K562 (cell line): Measurements from ENCODE around the gene POFUT2. TPM values are rescaled to one million over a fixed set of nuclear protein-coding genes. Genes with fewer than 3 reads are reported as not detected.

ENCODE experiments used
- CBFB ChIP-seq: sonication (generic); formaldehyde crosslinking; IDR thresholded peaks from 2 replicates; pipeline ENCODE4 v1.4.0; 2020; ENCODE audit warnings: mild to moderate bottlenecking, missing genetic modification reagents
- CSDE1 ChIP-seq, 2 experiments: fragments of 450-650 bp; IDR thresholded peaks; 2 replicates each; pipeline ENCODE4 v1.6.1; 2016; ENCODE audit warnings: mild to moderate bottlenecking in 1 of 2
- ETV1 ChIP-seq: fragments of 450-650 bp; conservative IDR thresholded peaks from 2 replicates; pipeline ENCODE4 v1.6.1; 2016; ENCODE audit warnings: missing genetic modification characterization, control low read depth, low read depth, missing compliant biosample characterization
- FUS ChIP-seq: fragments of 200-400 bp; formaldehyde crosslinking; optimal IDR thresholded peaks from 2 replicates; pipeline ENCODE3; 2017; ENCODE audit warnings: low read depth, low read length
- GABPB1 ChIP-seq: sonication (generic); formaldehyde crosslinking; IDR thresholded peaks from 2 replicates; pipeline ENCODE4 v1.8.0; 2022; ENCODE audit warnings: mild to moderate bottlenecking, missing genetic modification reagents
- HDAC1 ChIP-seq, 2 experiments: fragments of 450-650 bp; IDR thresholded peaks; 2 replicates each; pipeline ENCODE4 v1.6.1; 2016 to 2017; ENCODE audit warnings: inconsistent platforms in 1 of 2, mild to moderate bottlenecking in 1 of 2, moderate library complexity in 1 of 2
- IRF2 ChIP-seq: sonication (generic); formaldehyde crosslinking; IDR thresholded peaks from 2 replicates; pipeline ENCODE4 v1.8.1; 2022; ENCODE audit warnings: mild to moderate bottlenecking, missing genetic modification reagents
- KDM2B ChIP-seq: fragments of 250-450 bp; sonication (Bioruptor Pico); IDR thresholded peaks from 2 replicates; pipeline ENCODE4 v1.8.0; 2021; ENCODE audit warnings: mild to moderate bottlenecking, moderate library complexity
- KLF13 ChIP-seq: fragments of 450-650 bp; IDR thresholded peaks from 2 replicates; pipeline ENCODE4 v1.6.1; 2016; ENCODE audit warnings: missing genetic modification characterization, low read depth, mild to moderate bottlenecking, missing compliant biosample characterization, moderate library complexity, borderline replicate concordance
- KLF6 ChIP-seq: fragments of 250-450 bp; sonication (Bioruptor Pico); IDR thresholded peaks from 2 replicates; pipeline ENCODE4 v1.4.0; 2020; ENCODE audit warnings: mild to moderate bottlenecking, moderate library complexity, borderline replicate concordance
- MTA3 ChIP-seq: fragments of 450-650 bp; formaldehyde crosslinking; IDR thresholded peaks from 2 replicates; pipeline ENCODE4 v1.6.1; 2017; ENCODE audit warnings: mild to moderate bottlenecking, borderline replicate concordance
- POLR2A ChIP-seq: fragments of 450-650 bp; conservative IDR thresholded peaks from 2 replicates; pipeline ENCODE4 v1.6.1; 2016
- POLR2G ChIP-seq: fragments of 200-400 bp; formaldehyde crosslinking; IDR thresholded peaks from 2 replicates; pipeline ENCODE4 v1.6.1; 2017; ENCODE audit warnings: low read depth, mild to moderate bottlenecking, antibody characterized with exemption, low read length, moderate library complexity
- RBBP5 ChIP-seq: fragments of 200-600 bp; sonication (generic); IDR thresholded peaks from 2 replicates; pipeline ENCODE4 v1.6.1; 2012; ENCODE audit warnings: borderline replicate concordance, mild to moderate bottlenecking, low read length, control low read depth, inconsistent platforms; ENCODE audit not compliant: insufficient read depth, poor library complexity, severe bottlenecking
- THRAP3 ChIP-seq: fragments of 450-650 bp; IDR thresholded peaks from 2 replicates; pipeline ENCODE4 v1.6.1; 2016; ENCODE audit warnings: mild to moderate bottlenecking, inconsistent platforms, borderline replicate concordance
- U2AF1 ChIP-seq: fragments of 200-400 bp; formaldehyde crosslinking; optimal IDR thresholded peaks from 2 replicates; pipeline ENCODE3; 2017; ENCODE audit warnings: mild to moderate bottlenecking, low read depth, low read length, moderate library complexity
- ZNF143 ChIP-seq: sonication (generic); formaldehyde crosslinking; IDR thresholded peaks from 2 replicates; pipeline ENCODE4 v1.9.0; 2022; ENCODE audit warnings: mild to moderate bottlenecking, missing genetic modification reagents
- ZNF766 ChIP-seq: fragments of 200-800 bp; sonication (Bioruptor generic); conservative IDR thresholded peaks from 2 replicates; pipeline ENCODE4 v1.6.1; 2016; ENCODE audit warnings: missing genetic modification characterization, missing compliant biosample characterization
- polyA plus RNA-seq, 8 experiments: library from polyadenylated mRNA; depleted of rRNA in 4 of 8; stranded (reverse) in 5 of 8; unstranded in 3 of 8; fragments of >200 nt; fragmentation: Nextera tagmentation in 2 of 8; fragmentation: Illumina TruSeq in 1 of 8; extraction: Ambion mirVana in 2 of 8; extraction: Trizol in 1 of 8; gene quantifications; 2 replicates each; pipeline versions ENCODE4 v1.2.1 to v1.2.3, GENCODE V29; 2011 to 2014; ENCODE audit warnings: inconsistent platforms in 1 of 8, missing spikeins in 1 of 8
- total RNA-seq, 7 experiments: library from RNA; depleted of rRNA in 6 of 7; stranded (reverse); fragments of >200 nt in 6 of 7; fragmentation: Illumina TruSeq in 2 of 7; extraction: Trizol in 2 of 7; gene quantifications; 2 replicates each; pipeline versions ENCODE4 v1.2.1 to v1.2.3, GENCODE V29; 2011 to 2021; ENCODE audit warnings: low replicate concordance in 1 of 7
- TF ChIP-seq, protein P1 (sequence below), 2 experiments: fragments of 450-650 bp; conservative IDR thresholded peaks; 2 replicates each; pipeline ENCODE4 v1.6.1; 2017; ENCODE audit warnings: mild to moderate bottlenecking in 2 of 2, moderate library complexity in 2 of 2
- TF ChIP-seq, protein P2 (sequence below), 2 experiments: IDR thresholded peaks; 2 replicates each; pipeline ENCODE4 v1.6.1; 2012; ENCODE audit warnings: improper control_type of control experiment in 2 of 2, low read depth in 2 of 2, low read length in 2 of 2, borderline replicate concordance in 1 of 2
- TF ChIP-seq, protein P3 (sequence below): fragments of 450-650 bp; IDR thresholded peaks from 2 replicates; pipeline ENCODE4 v1.7.0; 2016; ENCODE audit warnings: borderline replicate concordance

POFUT2 gene
- total and polyA plus RNA-seq, 9 of the 15 experiments (the other 6 are each of a cell fraction or from before 2014, with no cell fraction given) = 1.1 to 24.2 (median 11.0) TPM

DNA sequence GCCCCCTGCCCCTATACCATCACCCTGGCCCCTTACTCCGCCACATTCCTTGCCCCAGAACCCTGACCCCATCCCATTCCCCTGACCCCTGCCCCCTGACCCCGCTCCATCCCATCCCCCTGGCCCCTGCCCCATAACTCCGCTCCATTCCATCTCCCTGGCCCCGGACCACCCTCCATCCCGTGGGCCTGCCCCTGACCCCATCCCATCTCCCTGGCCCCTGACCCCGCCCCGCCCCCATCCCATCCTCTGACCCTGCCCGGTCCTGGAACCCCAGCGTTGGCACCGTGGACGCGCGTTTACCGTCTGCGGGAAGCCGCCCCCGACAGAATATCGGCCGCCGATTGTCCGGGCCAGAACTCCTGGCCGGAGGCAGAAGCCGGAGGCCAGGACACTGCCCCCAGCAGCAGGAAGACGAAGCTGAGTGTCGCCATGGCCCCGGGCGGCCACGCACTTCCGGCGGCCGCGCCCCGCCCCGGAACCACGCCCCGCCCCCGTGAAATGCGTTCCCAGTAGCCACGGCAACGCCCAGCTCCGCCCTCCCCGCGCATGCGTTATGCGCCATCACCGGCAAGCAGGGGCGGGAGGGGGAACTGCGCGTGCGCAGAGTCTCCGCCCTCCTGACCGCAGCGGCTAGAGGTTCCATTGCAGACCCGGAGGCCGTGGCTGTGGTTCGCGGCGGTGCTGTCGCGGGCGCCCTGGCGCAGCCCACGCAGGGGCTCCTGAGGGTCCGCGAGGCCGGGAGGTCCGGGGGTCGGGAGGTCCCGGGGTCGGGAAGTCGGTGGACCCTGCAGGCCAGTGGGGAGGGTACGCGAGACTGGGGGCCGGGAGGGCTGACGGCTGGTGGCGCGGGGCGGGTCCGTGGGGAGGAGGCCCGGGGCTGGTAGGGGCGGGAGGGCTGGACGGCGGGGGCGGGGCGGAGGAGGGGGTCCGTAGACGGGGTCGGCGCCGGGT is at the start of gene POFUT2 (continued):
- TF ChIP-seq, protein P1, sequence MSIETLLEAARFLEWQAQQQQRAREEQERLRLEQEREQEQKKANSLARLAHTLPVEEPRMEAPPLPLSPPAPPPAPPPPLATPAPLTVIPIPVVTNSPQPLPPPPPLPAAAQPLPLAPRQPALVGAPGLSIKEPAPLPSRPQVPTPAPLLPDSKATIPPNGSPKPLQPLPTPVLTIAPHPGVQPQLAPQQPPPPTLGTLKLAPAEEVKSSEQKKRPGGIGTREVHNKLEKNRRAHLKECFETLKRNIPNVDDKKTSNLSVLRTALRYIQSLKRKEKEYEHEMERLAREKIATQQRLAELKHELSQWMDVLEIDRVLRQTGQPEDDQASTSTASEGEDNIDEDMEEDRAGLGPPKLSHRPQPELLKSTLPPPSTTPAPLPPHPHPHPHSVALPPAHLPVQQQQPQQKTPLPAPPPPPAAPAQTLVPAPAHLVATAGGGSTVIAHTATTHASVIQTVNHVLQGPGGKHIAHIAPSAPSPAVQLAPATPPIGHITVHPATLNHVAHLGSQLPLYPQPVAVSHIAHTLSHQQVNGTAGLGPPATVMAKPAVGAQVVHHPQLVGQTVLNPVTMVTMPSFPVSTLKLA (conservative IDR thresholded peaks at IDR 0.05) = peak; percentile 94 to 96
- TF ChIP-seq U2AF1 (peak; percentile 76), MTA3 (peak; percentile 68; the same call in 1 of the 2 replicates), THRAP3 (no peak), CBFB (CRISPR knock-in tag) (peak; percentile 97), KLF6 (peak; percentile 10; the same call in 1 of the 2 replicates), KLF13 (tag) (peak; percentile 83), RBBP5 (peak; percentile 57), CSDE1 (IDR thresholded peaks at IDR 0.05) (peak in 1 of 2 experiments; percentile 97; a peak in 2 of 4 replicates), ETV1 (tag) (peak; percentile 31), ZNF143 (CRISPR knock-in tag) (no peak), POLR2A (peak; percentile 83), POLR2G (peak; percentile 96), FUS (peak; percentile 22), HDAC1 (IDR thresholded peaks at IDR 0.05) (peak in 1 of 2 experiments; percentile 78; a peak in 2 of 4 replicates), KDM2B (CRISPR knock-in tag) (peak; percentile 99), ZNF766 (CRISPR knock-in tag) (no peak), IRF2 (no peak), GABPB1 (CRISPR knock-in tag) (peak; percentile 95)
- TF ChIP-seq, protein P2, sequence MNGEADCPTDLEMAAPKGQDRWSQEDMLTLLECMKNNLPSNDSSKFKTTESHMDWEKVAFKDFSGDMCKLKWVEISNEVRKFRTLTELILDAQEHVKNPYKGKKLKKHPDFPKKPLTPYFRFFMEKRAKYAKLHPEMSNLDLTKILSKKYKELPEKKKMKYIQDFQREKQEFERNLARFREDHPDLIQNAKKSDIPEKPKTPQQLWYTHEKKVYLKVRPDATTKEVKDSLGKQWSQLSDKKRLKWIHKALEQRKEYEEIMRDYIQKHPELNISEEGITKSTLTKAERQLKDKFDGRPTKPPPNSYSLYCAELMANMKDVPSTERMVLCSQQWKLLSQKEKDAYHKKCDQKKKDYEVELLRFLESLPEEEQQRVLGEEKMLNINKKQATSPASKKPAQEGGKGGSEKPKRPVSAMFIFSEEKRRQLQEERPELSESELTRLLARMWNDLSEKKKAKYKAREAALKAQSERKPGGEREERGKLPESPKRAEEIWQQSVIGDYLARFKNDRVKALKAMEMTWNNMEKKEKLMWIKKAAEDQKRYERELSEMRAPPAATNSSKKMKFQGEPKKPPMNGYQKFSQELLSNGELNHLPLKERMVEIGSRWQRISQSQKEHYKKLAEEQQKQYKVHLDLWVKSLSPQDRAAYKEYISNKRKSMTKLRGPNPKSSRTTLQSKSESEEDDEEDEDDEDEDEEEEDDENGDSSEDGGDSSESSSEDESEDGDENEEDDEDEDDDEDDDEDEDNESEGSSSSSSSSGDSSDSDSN (IDR thresholded peaks at IDR 0.05; ENCODE audit: borderline replicate concordance in 1 of 2, low read depth in 2 of 2, low read length in 2 of 2) = 0 out of 4 replicates have a peak, but pooled peaks of 1 of the 2 experiments have one; percentile 28
- TF ChIP-seq, protein P3, sequence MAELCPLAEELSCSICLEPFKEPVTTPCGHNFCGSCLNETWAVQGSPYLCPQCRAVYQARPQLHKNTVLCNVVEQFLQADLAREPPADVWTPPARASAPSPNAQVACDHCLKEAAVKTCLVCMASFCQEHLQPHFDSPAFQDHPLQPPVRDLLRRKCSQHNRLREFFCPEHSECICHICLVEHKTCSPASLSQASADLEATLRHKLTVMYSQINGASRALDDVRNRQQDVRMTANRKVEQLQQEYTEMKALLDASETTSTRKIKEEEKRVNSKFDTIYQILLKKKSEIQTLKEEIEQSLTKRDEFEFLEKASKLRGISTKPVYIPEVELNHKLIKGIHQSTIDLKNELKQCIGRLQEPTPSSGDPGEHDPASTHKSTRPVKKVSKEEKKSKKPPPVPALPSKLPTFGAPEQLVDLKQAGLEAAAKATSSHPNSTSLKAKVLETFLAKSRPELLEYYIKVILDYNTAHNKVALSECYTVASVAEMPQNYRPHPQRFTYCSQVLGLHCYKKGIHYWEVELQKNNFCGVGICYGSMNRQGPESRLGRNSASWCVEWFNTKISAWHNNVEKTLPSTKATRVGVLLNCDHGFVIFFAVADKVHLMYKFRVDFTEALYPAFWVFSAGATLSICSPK = no peak
